ENCODE measurements around the gene CST2.
"Not testable (repeated sequence)": the region's sequence is repeated elsewhere in the genome, so short reads cannot be mapped to it uniquely, and the experiment has no call there.

CST2 gene

DNA sequence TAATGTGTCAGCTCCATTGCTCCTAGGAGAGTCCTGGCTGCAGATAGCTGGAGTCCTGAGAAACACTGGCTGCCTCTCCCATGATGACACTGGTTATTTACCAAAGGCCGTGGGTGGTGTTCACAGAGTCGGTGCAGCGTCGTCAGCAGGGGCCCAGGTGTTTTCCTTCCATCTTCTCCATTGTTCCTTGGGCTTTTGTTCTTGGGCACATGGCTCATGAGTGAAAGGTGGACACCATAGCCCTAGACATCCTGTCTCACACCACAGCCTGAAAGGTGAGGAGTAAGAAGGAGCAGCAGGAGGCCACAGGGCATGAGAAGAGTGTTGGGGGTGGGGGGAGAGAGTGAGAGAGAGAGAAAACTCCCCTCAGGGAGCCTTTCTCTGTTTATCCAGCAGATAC, 43.9 kb upstream of the CST2 start:
- TF ChIP-seq, protein P1, sequence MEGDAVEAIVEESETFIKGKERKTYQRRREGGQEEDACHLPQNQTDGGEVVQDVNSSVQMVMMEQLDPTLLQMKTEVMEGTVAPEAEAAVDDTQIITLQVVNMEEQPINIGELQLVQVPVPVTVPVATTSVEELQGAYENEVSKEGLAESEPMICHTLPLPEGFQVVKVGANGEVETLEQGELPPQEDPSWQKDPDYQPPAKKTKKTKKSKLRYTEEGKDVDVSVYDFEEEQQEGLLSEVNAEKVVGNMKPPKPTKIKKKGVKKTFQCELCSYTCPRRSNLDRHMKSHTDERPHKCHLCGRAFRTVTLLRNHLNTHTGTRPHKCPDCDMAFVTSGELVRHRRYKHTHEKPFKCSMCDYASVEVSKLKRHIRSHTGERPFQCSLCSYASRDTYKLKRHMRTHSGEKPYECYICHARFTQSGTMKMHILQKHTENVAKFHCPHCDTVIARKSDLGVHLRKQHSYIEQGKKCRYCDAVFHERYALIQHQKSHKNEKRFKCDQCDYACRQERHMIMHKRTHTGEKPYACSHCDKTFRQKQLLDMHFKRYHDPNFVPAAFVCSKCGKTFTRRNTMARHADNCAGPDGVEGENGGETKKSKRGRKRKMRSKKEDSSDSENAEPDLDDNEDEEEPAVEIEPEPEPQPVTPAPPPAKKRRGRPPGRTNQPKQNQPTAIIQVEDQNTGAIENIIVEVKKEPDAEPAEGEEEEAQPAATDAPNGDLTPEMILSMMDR (IDR thresholded peaks at IDR 0.05), result no peak
- H3K4me3 ChIP-seq (ENCODE audit: low read depth in 1 of 2, low read length in 1 of 2), result no peak overlapping the region
- no peaks in the 10 kb centered on the region for H3K36me3 ChIP-seq
- H3K9me3 ChIP-seq, result no peaks in the 10 kb centered on the region
- H3K27ac ChIP-seq, result no peak overlapping the region
- peaks cover 0 to 12% of the 10 kb centered on the region in 2 experiments for H3K4me1 ChIP-seq (ENCODE audit: control insufficient read depth in 1 of 2, insufficient read depth in 1 of 2, low read depth in 1 of 2, low read length in 1 of 2)
- H3K27me3 ChIP-seq, result peaks cover 46% of the 10 kb centered on the region

DNA sequence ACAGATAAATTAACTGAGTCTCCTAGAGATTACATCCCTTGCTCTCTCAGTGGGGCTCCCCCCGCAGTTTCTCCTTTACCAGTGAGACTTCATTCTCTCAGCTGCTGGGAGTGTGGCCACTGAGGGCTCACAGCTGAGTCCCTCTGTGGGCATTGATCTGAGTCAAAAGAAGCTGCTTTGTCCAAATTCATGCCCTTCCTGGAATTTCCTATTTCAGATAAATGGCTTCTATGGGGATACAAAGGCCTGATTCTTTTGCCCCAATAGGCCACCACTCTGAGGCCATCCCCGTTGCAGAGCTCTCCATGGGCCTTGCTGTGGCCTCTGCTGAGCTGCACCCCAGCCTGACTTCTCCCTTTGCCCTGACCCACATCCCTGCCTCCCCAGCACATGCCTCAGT, 43.0 kb upstream of the CST2 start:
- Histone ChIP-seq H3K9me3 (no peaks in the 10 kb centered on the region), H3K27me3 (peaks cover 46% of the 10 kb centered on the region), H3K4me3 (ENCODE audit: low read depth in 1 of 2, low read length in 1 of 2) (no peak overlapping the region), H3K4me1 (ENCODE audit: control insufficient read depth in 1 of 2, insufficient read depth in 1 of 2, low read depth in 1 of 2, low read length in 1 of 2) (peaks cover 0 to 7% of the 10 kb centered on the region in 2 experiments), H3K36me3 (no peaks in the 10 kb centered on the region), H3K27ac (no peak overlapping the region)
- TF ChIP-seq, protein P1 (IDR thresholded peaks at IDR 0.05), result no peak

DNA sequence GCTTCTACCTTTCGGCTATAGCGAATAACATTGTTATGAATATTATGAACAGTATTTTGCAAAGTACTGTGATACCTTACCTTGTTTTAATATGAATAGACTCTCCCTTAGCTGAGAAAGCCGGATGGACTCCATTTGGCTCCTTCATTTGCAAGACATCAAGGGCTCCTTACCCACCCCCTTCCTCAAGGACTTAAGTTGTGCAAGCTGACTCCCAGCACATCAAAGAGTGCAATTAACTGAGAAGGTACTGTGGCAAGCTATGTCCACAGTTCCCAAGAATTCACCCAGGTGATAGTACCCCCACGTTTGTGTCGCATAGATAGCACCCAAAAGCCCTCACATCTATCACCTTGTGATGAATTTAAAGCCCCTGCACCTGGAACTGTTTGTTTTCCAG, 41.8 kb upstream of the CST2 start:
- Histone ChIP-seq H3K27ac (no peak overlapping the region), H3K27me3 (peaks cover 46% of the 10 kb centered on the region), H3K4me1 (ENCODE audit: control insufficient read depth in 1 of 2, insufficient read depth in 1 of 2, low read depth in 1 of 2, low read length in 1 of 2) (peaks cover 0 to 5% of the 10 kb centered on the region in 2 experiments), H3K4me3 (ENCODE audit: low read depth in 1 of 2, low read length in 1 of 2) (no peak overlapping the region), H3K9me3 (no peaks in the 10 kb centered on the region), H3K36me3 (no peaks in the 10 kb centered on the region)
- TF ChIP-seq, protein P1 (IDR thresholded peaks at IDR 0.05), result no peak

DNA sequence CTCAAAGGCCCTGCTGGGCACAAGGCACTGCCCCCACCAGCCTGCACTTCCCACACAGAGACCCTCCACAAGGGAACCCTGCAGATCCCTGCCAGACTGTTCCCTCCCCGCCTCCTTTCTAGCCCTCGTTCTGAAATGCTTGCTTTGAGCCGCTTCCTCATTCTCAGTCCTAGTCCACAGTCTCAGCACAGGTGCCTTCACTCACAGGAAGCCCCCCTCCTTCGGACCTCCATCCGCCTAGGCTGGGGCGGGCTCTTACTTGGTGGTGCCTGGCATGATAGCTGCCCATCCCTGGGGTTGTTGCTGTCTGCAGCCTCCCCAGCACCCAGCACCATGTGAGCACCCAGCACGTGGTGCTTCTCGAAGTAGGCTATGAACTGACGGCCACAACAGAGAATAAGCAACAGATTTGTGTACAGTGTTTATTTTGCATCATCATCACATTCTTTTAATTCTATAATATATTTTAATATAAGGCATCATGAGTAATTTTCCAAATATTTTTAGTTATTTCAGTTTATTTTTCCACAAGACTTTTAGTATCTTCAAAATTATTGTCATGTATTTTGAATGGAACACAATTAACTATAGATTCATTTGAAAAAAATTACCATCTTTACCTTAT, 40.7 kb upstream of the CST2 start:
- TF ChIP-seq, protein P1 (IDR thresholded peaks at IDR 0.05), result no peak
- Histone ChIP-seq H3K36me3 (no peaks in the 10 kb centered on the region), H3K9me3 (no peaks in the 10 kb centered on the region), H3K27ac (no peak overlapping the region), H3K27me3 (peaks cover 46% of the 10 kb centered on the region), H3K4me1 (ENCODE audit: control insufficient read depth in 1 of 2, insufficient read depth in 1 of 2, low read depth in 1 of 2, low read length in 1 of 2) (no peaks in the 10 kb centered on the region), H3K4me3 (ENCODE audit: low read depth in 1 of 2, low read length in 1 of 2) (no peak overlapping the region)

DNA sequence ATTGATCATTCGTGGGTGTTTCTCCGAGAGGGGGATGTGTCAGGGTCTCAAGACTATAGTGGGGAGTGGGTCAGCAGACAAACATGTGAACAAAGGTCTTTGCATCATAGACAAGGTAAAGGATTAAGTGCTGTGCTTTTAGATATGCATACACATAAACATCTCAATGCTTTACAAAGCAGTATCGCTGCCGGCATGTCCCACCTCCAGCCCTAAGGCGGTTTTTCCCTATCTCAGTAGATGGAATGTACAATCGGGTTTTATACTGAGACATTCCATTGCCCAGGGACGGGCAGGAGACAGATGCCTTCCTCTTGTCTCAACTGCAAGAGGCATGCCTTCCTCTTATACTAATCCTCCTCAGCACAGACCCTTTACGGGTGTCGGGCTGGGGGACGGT, 34.2 kb upstream of the CST2 start:
- H3K9me3 ChIP-seq; H3K36me3 ChIP-seq; H3K4me1 ChIP-seq (ENCODE audit: control insufficient read depth in 1 of 2, insufficient read depth in 1 of 2, low read depth in 1 of 2, low read length in 1 of 2): not testable (repeated sequence)

DNA sequence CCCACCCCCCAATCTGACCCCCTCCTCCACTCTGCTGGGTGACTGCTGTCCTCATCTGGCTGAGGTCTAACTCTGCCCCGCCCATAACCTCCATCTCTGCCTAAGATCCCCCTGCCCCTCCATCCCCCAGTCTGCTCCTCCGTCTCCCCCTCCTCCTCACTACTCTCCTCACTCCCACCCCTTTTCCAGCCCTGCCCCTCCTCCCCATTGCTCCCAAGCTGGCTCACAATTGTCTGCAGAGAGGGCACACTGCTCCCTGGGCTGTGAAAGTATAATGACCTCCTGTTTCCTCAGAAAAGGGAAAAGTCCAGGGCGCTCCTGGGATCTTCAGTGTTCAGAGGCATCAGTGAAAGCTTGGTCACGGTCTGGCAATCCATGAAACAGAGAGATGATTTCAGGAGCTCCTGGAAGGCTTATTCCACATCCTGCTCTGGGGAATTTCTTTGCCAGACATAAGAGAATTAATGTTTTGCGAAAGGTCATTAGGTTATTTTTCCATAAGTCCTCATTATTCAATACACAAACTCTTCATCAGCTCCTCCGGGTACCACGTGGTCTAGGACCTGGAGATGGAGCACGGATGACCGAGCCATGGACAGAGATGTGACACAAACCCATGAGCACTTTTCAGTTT, 31.6 kb upstream of the CST2 start:
- Histone ChIP-seq H3K27me3 (no peaks in the 10 kb centered on the region), H3K4me3 (ENCODE audit: low read depth in 1 of 2, low read length in 1 of 2) (no peak overlapping the region), H3K36me3 (no peaks in the 10 kb centered on the region), H3K27ac (no peak overlapping the region), H3K4me1 (ENCODE audit: control insufficient read depth in 1 of 2, insufficient read depth in 1 of 2, low read depth in 1 of 2, low read length in 1 of 2) (no peaks in the 10 kb centered on the region), H3K9me3 (no peaks in the 10 kb centered on the region)
- TF ChIP-seq, protein P1 (IDR thresholded peaks at IDR 0.05), result no peak

More for the DNA sequence above, 34.2 kb upstream of the CST2 start:
- H3K27ac ChIP-seq; H3K27me3 ChIP-seq; H3K4me3 ChIP-seq (ENCODE audit: low read depth in 1 of 2, low read length in 1 of 2): not testable (repeated sequence)

All from neutrophil (primary cell).